HG03571 (cell line): ENCODE results near the gene CARD19.

Source experiments
- ATAC-seq: cut with Tn5 transposase; IDR thresholded peaks from one replicate; pipeline ENCODE4 v1.9.1; 2021; ENCODE audit not compliant: unreplicated experiment

The CARD19 gene, protein sequence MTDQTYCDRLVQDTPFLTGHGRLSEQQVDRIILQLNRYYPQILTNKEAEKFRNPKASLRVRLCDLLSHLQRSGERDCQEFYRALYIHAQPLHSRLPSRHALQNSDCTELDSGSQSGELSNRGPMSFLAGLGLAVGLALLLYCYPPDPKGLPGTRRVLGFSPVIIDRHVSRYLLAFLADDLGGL

DNA sequence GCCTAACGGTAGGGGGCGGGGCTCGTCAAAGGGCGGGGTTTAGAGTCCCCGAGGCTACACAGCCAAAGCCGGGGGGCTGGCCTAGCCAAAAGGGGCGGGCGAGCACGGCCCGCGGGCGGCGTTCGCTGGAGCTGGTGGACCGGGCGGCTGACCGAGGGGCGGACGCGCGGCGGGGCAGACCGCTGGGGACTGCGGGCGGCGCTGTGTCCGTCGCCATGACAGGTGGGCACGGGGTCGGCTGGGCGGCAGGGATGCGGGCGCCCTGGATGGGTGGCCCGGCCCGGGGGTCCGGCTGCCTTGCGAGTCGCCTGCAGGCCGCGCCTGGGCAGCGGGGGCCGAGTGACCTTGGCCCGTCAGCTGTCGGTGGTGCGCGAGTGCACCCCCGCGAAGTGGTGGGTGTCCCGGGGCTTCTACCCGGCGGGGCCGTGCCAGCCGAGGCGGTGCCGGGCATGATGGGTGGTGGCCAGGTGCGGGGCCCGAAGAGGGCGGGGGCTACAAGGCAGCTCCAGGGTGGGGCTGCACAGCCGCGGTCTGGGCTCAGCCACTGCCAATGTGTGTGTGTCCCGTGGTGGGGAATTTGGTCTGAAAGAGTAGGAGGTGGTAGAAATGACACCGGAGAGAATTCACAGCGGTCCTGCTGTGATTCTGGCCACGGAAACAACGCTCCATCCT, at the start of gene CARD19:
Gene CARD19, plus strand, starts transcription at position 87 of the 672 bp plus-strand sequence. Its CDS starts 129 bp downstream, at position 216.
- ATAC-seq: no peak

DNA sequence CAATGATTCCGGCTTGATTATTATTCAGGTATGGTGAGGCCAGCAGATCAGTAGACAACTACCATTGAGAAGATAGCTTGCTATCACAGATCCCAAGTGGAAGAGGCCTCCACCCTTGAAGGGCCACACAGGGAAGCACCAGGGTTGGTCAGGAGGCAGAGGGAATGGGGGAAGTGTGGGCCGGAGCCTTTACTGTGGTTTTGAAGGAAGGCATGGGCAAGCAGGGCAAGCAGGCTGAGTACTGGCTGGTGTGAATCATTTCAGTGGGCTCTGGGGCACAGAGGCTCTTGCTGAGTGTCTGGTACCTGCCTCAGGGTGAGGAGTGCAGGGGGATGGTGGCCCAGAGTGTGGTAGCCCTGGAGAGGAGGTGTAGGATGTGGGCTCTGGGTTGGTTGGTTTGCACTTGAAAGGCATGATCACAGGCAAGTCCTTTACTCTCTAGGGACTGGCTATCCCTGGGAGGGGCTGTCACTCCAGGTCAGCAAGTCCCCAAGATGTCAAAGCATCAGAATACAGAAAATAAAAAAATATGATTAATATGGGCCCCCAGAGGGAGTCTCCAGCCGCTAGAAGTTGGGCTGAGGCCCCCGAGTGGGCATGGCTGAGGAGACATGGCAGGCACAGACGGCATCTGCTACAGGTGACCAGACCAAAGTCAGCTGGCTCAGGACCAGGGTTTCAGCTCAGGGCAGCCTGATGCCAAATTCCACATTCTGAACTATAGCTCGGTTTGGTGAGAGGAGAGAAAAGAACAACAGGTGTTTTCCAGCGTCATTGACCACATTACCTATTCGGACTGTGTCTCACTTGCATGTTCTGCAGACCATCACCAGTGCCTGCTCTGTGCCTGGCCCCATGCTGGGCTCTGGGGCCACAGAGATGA, 47.2 kb upstream of the CARD19 start:
- ATAC-seq: no peak

DNA sequence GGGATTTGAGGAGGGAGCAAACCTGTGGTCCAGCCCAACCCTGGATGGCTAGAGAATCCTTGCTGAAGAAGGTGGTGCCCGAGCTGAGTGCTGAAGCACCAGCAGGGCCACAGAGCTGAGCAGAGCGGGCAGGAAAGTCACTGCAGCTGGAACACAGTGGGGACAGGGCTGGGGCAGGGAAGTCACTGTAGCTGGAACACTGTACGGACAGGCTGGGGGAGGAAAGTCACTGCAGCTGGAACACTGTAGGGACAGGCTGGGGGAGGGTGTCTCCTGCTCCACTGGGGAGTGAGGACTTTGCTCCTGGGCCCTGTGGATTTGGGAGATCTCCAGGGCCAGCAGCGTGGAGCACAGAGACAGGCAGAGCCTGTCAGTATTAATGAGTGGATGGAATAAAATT, 46.5 kb upstream of the CARD19 start:
- no peak for ATAC-seq

DNA sequence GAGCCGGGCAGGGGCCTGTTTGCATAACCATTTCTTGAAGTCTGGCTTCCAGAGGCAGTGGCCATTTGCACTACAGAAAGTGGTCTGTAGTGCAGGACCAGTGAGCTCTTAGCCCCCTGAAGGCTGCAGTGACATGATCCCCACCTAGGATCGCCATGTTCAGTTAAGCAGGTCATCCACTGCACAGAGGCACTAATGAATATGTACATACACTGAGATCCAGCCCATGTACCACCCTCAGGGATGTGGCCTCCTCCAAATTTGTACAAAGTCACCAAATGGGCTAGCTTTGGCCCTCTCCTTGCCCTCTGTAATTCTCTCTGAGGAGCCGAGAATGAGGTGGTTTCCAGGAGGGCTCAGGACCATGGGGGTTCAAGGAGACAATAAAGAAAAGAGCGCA, 45.8 kb upstream of the CARD19 start:
- ATAC-seq: no peak

DNA sequence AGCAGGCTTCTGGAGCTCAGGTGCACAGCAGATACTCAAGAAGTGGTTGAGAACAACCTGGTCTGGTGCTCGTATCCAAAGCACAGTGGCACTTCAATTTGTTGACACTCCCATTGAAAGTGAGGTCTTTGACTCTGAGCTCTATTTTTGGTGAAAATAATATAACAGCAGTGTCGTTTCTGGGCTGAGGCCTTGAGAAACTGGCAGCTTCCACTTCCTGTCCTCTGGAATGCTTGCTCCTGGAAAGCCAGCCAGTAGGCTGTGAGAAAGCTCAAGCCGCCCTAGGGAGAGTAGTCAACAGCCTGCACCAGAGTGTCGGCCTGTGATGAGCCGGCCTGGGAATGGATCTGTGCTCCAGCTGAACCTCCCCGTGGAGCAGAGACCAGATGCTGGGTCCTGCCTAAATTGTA, 44.3 kb upstream of the CARD19 start:
- ATAC-seq: no peak

DNA sequence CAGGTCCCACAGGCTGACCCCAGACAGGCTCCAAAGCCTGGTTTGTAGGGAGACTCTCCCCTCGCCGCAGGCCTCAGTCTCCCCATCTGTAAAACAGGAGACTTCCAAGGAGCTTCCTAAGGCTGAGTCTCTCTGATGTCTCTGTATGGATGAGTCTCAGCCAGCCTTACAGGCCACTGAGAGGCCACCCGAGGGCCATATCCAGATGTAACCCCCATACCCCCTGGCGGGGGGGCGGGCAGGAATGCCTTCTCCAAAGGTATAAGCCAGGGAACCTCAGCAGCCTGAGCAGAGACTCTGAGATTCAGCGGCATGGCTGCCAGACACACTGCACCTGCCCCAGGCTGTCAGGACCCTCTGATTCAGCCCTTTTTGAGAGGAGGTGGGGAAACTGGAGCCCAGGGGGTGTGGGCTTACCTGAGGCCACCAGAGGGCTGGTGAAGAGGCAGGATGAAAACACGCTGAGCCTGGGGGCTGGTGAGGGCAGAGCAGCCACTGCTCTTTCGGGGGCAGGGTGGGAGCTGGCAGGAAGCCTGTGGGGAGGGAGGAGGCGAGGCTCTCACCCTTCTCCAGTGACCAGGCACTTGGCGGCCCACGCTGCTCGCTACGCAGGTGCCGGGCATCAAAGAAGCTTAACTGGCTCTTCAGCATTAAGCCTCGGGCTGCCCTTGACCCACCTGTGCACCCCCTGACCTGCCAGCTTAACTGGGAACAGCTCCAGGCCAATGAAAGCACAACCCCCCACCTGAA, 43.1 kb upstream of the CARD19 start:
- no peak for ATAC-seq

DNA sequence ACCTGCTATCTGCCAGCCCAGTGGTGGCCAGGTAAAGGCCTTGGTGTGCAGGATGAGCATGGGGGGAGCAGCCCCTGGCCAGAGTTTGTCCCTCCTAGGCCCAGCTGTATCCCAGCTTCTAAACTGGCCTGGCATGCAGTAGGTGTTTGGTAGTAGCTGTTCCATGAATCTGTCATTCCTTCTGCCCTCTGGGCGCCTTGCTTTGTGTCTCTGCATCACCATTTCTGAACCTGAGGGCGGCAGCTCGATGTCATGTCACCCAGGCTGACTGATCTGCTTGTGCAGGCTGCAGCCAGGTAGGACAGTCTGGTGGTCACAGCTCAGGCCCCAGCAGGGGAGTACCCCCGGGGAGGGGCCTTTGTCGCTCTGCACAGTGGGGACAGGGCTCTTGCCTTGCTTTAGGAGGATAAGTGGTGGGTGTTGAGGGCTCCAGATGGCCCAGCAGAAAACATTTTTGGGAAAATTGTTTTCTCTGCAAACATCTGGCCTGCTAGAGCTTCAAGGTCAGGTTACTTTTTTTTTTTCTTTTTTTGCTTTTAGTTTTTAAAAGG, 42.2 kb upstream of the CARD19 start:
- no peak for ATAC-seq

DNA sequence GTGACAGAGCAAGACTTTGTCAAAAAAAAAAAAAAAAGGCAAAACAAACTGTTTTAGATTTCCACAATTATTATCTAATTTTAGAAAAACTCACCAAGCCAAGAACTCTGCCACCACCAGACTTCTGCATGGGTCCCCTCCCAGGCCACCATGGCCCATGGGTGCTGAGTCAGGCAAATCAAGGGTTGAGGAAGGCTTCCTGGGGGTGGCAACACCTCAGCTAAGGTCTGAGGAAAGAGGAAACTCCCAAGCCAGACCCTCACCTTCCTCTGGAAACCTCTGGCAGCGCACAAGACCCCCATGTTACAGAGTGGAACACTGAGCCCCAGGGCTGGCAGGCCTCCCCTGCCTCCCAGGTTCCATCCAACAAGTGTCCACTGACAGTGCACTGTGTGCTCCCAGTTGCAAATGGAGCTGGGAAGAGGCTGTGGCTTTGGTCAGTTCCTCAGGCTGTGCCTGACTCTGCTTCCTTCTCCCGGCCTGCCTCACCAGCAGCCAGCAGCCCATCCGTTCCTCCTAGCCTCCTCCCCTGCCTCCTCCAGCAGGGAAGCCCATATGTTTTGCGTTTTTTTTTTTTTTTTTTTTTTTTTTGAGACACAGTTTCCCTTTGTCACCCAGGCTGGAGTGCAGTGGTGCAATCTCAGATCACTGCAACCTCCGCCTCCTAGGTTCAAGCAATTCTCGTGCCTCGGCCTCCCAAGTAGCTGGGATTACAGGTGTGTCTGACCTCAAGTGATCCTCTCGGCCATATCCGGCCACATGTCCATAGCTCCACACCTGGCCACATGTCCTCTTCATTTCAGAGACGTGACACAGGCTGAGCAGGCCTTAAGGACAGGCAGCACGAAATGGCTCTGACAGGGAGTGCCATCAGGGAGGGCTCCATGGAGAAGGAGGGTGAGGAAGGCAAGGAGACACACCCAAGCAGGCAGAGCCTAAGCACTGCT, 41.0 kb upstream of the CARD19 start:
- ATAC-seq: no peak

DNA sequence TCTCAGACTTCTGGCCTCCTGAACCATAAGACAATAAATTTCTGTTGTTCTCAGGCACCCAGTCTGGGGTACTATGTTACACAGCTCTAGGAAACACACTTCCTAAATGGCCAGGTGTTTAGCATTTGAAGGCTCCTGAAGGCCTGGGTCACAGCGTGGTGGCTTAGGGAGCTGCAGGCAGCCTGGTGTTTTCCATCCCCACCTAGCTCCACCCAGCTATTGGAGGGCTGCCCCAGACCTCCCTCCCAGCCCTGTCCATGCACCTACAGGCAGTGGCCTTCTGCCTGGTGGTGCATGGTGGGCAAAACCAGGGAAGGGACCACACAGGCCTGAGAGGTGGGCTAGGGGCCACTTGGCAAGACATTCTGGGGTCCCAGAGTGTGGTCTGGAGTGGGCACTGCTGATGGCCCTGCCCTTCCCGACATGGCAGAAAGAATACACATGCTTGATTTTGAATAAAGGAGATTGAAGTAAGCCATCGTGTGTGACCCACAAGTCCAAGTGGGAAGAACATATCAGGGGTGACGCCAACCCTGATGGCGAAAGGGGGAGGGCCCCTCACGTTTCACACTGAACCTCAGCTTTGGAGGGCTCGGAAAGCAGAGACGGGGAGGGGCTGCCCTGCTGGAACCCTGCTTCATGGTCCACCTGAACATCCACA, 38.8 kb upstream of the CARD19 start:
- ATAC-seq: no peak

DNA sequence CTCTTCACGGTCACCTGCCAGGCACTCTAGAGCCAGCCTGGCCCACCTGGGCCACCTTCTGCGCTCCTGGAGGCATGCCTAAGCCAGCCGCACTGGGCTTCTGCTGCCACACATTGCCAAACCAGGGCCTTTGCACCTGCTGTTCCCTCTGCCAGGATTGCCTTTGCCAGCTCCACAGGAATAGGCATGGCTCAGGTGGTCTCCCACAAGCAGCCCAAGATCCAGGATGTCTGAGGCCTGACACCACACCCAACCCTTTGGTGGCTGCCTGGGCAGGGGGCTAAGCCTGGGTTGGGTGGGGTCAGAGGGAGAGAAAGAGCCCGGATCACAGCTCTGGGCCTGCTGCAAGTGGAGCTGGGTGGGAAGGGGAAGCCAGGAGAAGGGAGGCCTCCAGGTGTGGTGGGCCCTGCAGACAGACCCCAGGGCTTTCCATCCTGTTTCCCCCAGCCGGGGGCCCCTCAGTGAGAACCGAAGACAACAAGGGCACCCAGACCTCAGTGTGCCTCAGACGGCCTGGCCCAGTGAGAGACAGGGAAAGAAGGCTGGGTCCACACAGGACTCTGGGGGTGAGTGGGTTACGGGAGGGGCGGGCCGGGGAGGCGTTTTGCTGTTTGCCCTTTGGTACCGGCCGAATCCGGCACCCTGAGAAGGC, 38.2 kb upstream of the CARD19 start:
- ATAC-seq: peak; percentile 7

DNA sequence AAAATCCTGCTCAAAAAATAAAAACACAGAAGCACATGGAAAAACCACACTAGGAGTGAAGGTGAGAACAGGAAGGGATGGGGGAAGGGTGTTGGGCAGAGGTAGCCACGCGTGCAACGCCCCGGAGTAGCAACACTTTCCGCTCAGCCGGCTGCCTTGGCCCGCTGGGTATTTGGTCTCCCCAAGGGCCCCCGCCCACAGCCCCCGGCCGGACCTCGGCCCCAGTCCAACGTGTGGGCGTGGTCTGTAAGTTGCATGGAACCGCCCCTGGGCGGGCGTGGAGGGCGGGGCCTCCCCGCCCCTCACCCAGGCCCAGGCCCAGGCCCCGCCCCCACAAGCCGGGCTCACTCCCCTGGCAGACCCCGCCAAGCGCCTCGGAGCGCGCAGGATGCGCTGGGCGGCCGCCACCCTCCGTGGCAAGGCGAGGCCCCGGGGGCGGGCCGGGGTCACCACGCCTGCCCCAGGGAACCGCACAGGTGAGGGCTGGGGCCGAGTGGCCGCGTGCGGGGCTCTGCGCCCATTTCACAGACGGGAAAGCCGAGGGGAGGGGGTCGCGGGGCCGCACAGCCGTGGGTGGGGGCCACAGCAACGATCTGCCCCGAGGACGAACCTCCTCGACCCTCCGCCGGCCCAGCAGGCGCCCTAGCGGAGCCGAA, 37.5 kb upstream of the CARD19 start, which contains the start of gene SUSD3:
Gene SUSD3, plus strand, starts transcription at position 347 of the 656 bp plus-strand sequence. Its CDS starts 42 bp downstream, at position 389.
- peak; percentile 37 for ATAC-seq

DNA sequence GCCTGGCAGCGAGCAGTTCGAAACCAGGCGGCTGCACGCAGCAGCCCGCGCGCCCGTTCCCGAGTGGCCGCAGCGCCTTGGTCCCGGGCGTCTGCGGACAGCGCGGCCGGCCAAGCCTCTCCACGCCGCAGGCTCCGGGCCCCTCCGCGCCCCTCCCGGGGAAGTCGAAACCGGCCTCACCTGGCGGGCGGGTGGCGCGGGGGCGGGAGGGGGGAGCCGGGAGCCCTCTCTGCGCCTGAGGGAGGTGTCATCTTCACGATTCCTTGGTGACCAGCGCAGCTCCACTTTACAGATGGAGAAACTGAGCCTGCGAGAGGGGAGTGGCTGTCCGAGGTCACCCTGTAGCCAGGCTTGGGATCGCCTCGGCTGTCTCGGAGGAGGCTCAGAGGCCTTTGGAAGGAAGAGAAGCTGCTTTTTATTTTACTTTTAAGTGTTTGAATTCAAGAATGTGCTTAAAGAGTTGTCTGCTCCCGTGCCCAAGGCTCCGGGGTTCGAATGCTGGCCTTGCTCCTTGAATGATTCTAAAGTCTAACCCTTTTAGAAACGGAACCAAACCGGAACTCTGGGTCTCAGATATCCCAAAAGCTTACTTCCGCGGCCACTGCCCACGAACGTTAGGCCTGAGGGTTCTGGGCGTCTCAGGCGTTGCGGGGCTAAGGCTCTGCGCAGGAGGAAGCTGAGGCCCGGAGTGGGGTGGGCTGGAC, 36.9 kb upstream of the CARD19 start:
- ATAC-seq: peak; percentile 9

DNA sequence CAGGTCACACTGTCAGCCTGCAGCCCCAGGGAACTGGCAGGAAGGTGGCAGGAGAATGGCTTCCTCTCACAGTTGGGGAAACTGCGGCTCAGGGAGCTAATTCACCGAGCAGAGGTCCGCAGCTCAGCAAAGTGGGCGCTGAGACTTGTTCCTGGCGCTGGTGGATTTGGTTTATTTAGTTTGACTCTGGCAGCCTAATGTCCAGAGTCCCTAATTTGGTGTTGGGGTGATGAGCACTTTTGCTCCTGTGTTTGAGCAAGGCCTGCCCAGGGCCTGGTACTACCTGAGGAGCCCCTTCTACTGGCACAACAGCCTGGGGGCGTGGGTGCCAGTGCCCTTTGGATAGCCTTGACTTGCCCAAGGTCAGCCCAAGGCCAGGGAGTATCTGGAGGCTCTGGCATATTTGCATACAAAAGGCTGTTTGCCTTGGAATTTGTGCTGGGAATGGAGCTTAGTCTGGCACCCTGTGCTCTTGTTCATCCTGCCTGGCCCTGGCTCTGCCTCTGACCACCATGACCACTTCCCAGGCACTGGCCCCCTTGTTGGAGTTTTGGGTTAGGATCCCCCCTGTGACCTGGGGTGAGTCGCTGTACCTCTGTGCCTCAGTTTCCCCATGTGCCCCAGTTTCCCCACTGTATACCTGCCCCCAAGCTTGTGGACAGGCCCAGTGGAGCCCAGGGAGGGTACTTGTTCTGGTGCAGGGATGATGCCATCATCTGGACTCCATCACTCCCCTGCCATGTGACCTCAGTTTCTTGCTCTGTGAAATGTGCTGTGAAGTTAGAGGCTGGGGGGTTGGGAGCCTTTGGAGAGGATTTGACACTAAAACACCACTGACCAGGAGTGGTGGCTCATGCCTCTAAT, 36.1 kb upstream of the CARD19 start:
- no peak for ATAC-seq

DNA sequence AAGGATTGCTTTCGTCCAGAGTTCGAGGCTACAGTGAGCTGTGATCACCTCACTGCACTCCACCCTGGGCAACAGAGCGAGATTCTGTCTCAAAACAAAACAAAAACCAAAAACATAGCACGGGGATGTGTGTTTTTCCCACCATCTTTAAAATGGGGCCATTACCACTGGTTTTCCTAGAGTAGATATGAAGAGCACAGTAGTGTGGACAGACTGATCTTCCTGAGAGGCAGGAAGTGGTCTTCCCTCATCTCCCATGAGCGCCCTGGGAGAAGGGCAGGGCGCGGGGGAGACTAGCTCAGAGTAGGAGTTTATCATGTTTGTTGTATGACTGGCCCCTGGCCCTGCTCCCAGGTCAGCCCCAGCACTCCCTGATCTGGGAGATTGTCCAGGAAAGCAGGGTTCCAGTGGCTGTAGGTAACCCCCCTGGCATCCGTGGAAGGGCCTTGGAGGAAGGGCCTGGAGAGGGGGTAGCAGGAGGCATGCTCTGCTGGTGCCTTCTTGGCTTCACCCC, 35.2 kb upstream of the CARD19 start:
- ATAC-seq: no peak

DNA sequence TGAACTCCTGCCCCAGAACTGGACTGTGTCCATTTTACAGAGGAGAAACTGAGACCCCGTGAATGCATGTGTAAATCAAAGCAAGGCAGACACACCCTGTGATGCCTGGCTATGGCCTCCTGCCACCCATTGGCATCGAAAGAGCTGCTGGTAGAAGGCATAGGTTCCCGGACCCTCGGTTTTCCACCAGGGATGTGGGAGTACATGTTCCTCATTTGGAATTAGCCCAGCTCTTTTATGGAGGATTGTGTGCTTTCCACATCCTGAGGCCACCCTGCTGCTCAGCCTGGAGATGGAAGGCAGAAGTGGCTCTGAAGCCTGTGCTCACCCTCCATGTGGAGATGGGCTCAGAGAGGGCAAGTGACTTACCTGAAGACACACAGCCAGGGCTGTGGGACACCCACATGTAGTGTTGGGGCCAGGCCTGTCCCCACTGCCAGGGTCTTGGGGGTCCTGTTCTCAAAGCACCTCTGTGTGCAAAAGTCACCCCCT, 34.7 kb upstream of the CARD19 start:
- no peak for ATAC-seq
